Caco-2 (cell line): ENCODE data around the gene SAMSN1. TPM values are rescaled to one million over a fixed set of nuclear protein-coding genes. Genes with fewer than 3 reads are reported as not detected.

ENCODE experiments used
- BruUV-seq: library from RNA; stranded (reverse); fragments of 400-500 nt; replicated peaks from 2 replicates; lab custom pipeline; 2021; lab: Mats Ljungman, UMichigan
- CTCF ChIA-PET: fragments of 300-600 bp; sonication (Branson Sonifier 250); formaldehyde crosslinking; loops from one replicate; lab custom pipeline; 2022; ENCODE audit warnings: antibody characterized with exemption; lab: Charles Lee
- POLR2A ChIA-PET: fragments of 300-600 bp; sonication (Branson Sonifier 250); formaldehyde crosslinking; loops from one replicate; lab custom pipeline; 2022; ENCODE audit warnings: antibody characterized with exemption; lab: Charles Lee
- DNase-seq, 2 experiments: peaks; one replicate each; pipeline versions ENCODE4 v3.0.0 to v3.0.0-alpha.2; 2020 to 2022
- H3K27me3 ChIP-seq: replicated peaks from 2 replicates; pipeline ENCODE4 v1.6.0; 2011; ENCODE audit warnings: low read length; ENCODE audit not compliant: control insufficient read depth, insufficient read depth
- H3K36me3 ChIP-seq: 2 replicates; pipeline ENCODE4 v1.5.1; 2011; ENCODE audit warnings: low read length; ENCODE audit not compliant: control insufficient read depth, insufficient read depth
- H3K4me1 ChIP-seq: fragments of 250-450 bp; sonication (Bioruptor Pico); 2 replicates; pipeline ENCODE4 v1.5.1; 2020; ENCODE audit warnings: mild to moderate bottlenecking
- H3K4me3 ChIP-seq: 2 replicates; pipeline ENCODE4 v1.5.1; 2011; ENCODE audit warnings: low read depth, mild to moderate bottlenecking, control low read depth, low read length
- H3K9me3 ChIP-seq: fragments of 250-450 bp; sonication (Bioruptor Pico); 2 replicates; pipeline ENCODE4 v1.5.1; 2020; ENCODE audit warnings: mild to moderate bottlenecking, moderate library complexity
- H3K27ac Mint-ChIP-seq: one replicate; pipeline ENCODE4 v1.8.0; 2022; ENCODE audit warnings: mixed read lengths; ENCODE audit not compliant: unreplicated experiment
- H3K27me3 Mint-ChIP-seq: one replicate; pipeline ENCODE4 v1.8.0; 2022; ENCODE audit warnings: mixed read lengths; ENCODE audit not compliant: insufficient read depth, unreplicated experiment
- H3K36me3 Mint-ChIP-seq: one replicate; pipeline ENCODE4 v1.8.0; 2022; ENCODE audit warnings: mild to moderate bottlenecking, mixed read lengths; ENCODE audit not compliant: insufficient read depth, unreplicated experiment
- H3K4me1 Mint-ChIP-seq: one replicate; pipeline ENCODE4 v1.8.0; 2022; ENCODE audit warnings: low read depth, mixed read lengths; ENCODE audit not compliant: unreplicated experiment
- H3K4me3 Mint-ChIP-seq: one replicate; pipeline ENCODE4 v1.8.0; 2022; ENCODE audit warnings: mild to moderate bottlenecking, moderate library complexity, mixed read lengths; ENCODE audit not compliant: unreplicated experiment
- H3K9me3 Mint-ChIP-seq: one replicate; pipeline ENCODE4 v1.8.0; 2022; ENCODE audit warnings: mixed read lengths; ENCODE audit not compliant: unreplicated experiment
- CTCF ChIP-seq, 2 experiments: fragments of 200-600 bp in 1 of 2; IDR thresholded peaks; 1 replicate in 1 of 2; 2 replicates in 1 of 2; pipeline versions ENCODE4 v1.5.1 to v1.8.0; 2011 to 2022; ENCODE audit warnings: antibody characterized with exemption in 1 of 2, control low read depth in 1 of 2, inconsistent platforms in 1 of 2, low read depth in 1 of 2, low read length in 1 of 2, mild to moderate bottlenecking in 1 of 2, moderate library complexity in 1 of 2; ENCODE audit not compliant: insufficient read depth in 1 of 2, severe bottlenecking in 1 of 2, unreplicated experiment in 1 of 2
- intact Hi-C: fragments of 100-400 bp; cut with micrococcal nuclease; formaldehyde crosslinking; loops from one replicate; pipeline ENCODE4 v1.10.0; 2022; ENCODE audit not compliant: unreplicated experiment
- total RNA-seq: library from RNA; stranded (reverse); gene quantifications from 2 replicates; pipeline ENCODE4 v1.2.3, GENCODE V29; 2022

SAMSN1 gene
- total RNA-seq, 1 experiment from 2014 or later = not detected

GRCh38 chr21:14567331-14568279 is 21.5 kb upstream of the SAMSN1 start:
- no peaks in the 10 kb centered on the region for H3K27me3 Mint-ChIP-seq
- no peaks in the 10 kb centered on the region for H3K4me1 Mint-ChIP-seq
- H3K4me3 Mint-ChIP-seq = no peak overlapping the region
- no peaks in the 10 kb centered on the region for H3K36me3 Mint-ChIP-seq
- TF ChIP-seq CTCF (IDR thresholded peaks at IDR 0.05; ENCODE audit: insufficient read depth in 1 of 2, low read depth in 1 of 2, low read length in 1 of 2, severe bottlenecking in 1 of 2, unreplicated experiment in 1 of 2) = no peak
- H3K9me3 ChIP-seq = no peaks in the 10 kb centered on the region
- BruUV-seq = no TSS peak
- intact Hi-C loops = no loop called here
- no peaks in the 10 kb centered on the region for H3K4me1 ChIP-seq
- H3K9me3 Mint-ChIP-seq = no peaks in the 10 kb centered on the region
- POLR2A ChIA-PET = interaction anchor here (0.6 kb wide), 1 partner anchor 300 kb away, joined by 3 read pairs; no protein-coding TSS in a partner anchor
- H3K27me3 ChIP-seq = no peaks in the 10 kb centered on the region
- CTCF ChIA-PET = no interaction called here
- no peak overlapping the region for H3K4me3 ChIP-seq
- DNase-seq = no peak
- no peaks in the 10 kb centered on the region for H3K36me3 ChIP-seq
- no peak overlapping the region for H3K27ac Mint-ChIP-seq

- Mint-ChIP-seq H3K36me3 (no peaks in the 10 kb centered on the region), H3K4me3 (no peak overlapping the region), H3K27me3 (no peaks in the 10 kb centered on the region), H3K4me1 (no peaks in the 10 kb centered on the region), H3K27ac (no peak overlapping the region), H3K9me3 (no peaks in the 10 kb centered on the region)
- no peak for TF ChIP-seq CTCF (IDR thresholded peaks at IDR 0.05; ENCODE audit: insufficient read depth in 1 of 2, low read depth in 1 of 2, low read length in 1 of 2, severe bottlenecking in 1 of 2, unreplicated experiment in 1 of 2)
- intact Hi-C loops = no loop called here
- no peak overlapping the region for H3K4me3 ChIP-seq
- no peaks in the 10 kb centered on the region for H3K36me3 ChIP-seq
- H3K27me3 ChIP-seq = no peaks in the 10 kb centered on the region
- no TSS peak for BruUV-seq
- CTCF ChIA-PET = no interaction called here
- no peak for DNase-seq
- H3K9me3 ChIP-seq = no peaks in the 10 kb centered on the region
- POLR2A ChIA-PET = no interaction called here
- no peaks in the 10 kb centered on the region for H3K4me1 ChIP-seq
Observed at GRCh38 chr21:14566894-14567293, 20.8 kb upstream of the SAMSN1 start.

- DNase-seq = no peak
- no TSS peak for BruUV-seq
- TF ChIP-seq CTCF (IDR thresholded peaks at IDR 0.05; ENCODE audit: insufficient read depth in 1 of 2, low read depth in 1 of 2, low read length in 1 of 2, severe bottlenecking in 1 of 2, unreplicated experiment in 1 of 2) = no peak
- Mint-ChIP-seq H3K4me1 (no peaks in the 10 kb centered on the region), H3K27me3 (no peaks in the 10 kb centered on the region), H3K9me3 (no peaks in the 10 kb centered on the region), H3K36me3 (no peaks in the 10 kb centered on the region), H3K4me3 (no peak overlapping the region), H3K27ac (no peak overlapping the region)
- intact Hi-C loops = no loop called here
- Histone ChIP-seq H3K27me3 (no peaks in the 10 kb centered on the region), H3K4me1 (no peaks in the 10 kb centered on the region), H3K4me3 (no peak overlapping the region), H3K36me3 (no peaks in the 10 kb centered on the region), H3K9me3 (no peaks in the 10 kb centered on the region)
- POLR2A ChIA-PET = no interaction called here
- CTCF ChIA-PET = no interaction called here
Observed at GRCh38 chr21:14562959-14563358, 16.8 kb upstream of the SAMSN1 start.
